HepG2 (cell line): ENCODE measurements around the gene PFDN1. TPM values are rescaled to one million over a fixed set of nuclear protein-coding genes. Genes with fewer than 3 reads are reported as not detected.
A peak's percentile ranks its signal among the peaks of the same experiment; 100 is the strongest.

Experiments used
- AGO2 ChIP-seq: fragments of 200-400 bp; formaldehyde crosslinking; optimal IDR thresholded peaks from 2 replicates; pipeline ENCODE3; 2017; ENCODE audit warnings: mild to moderate bottlenecking, low read depth, low read length, moderate library complexity
- BCL6 ChIP-seq: IDR thresholded peaks from 2 replicates; pipeline ENCODE4 v1.6.1; 2016; ENCODE audit warnings: missing genetic modification reagents, missing compliant biosample characterization
- CBX2 ChIP-seq, 2 experiments: fragments of 200-600 bp in 1 of 2; sonication (generic); formaldehyde crosslinking in 1 of 2; IDR thresholded peaks; 2 replicates each; pipeline versions ENCODE4 v1.7.0 to v1.8.1; 2018 to 2022; ENCODE audit warnings: low read depth in 2 of 2, low read length in 1 of 2, mild to moderate bottlenecking in 1 of 2, missing genetic modification reagents in 1 of 2
- CENPT ChIP-seq: sonication (generic); formaldehyde crosslinking; IDR thresholded peaks from 2 replicates; pipeline ENCODE4 v1.8.0; 2022; ENCODE audit warnings: low read depth, mild to moderate bottlenecking, moderate library complexity, missing genetic modification reagents
- ELK4 ChIP-seq: sonication (generic); formaldehyde crosslinking; IDR thresholded peaks from 2 replicates; pipeline ENCODE4 v1.9.0; 2021; ENCODE audit warnings: missing genetic modification reagents, borderline replicate concordance
- ERF ChIP-seq: IDR thresholded peaks from 2 replicates; pipeline ENCODE4 v1.6.1; 2018; ENCODE audit warnings: missing biosample characterization, missing genetic modification reagents
- HNF4G ChIP-seq, 2 experiments: sonication (generic) in 1 of 2; formaldehyde crosslinking in 1 of 2; IDR thresholded peaks; 2 replicates each; pipeline versions ENCODE4 v1.4.0 to v1.6.1; 2011 to 2020; ENCODE audit warnings: borderline replicate concordance in 2 of 2, low read depth in 2 of 2, mild to moderate bottlenecking in 2 of 2, low read length in 1 of 2, missing genetic modification reagents in 1 of 2, moderate library complexity in 1 of 2
- NR1H2 ChIP-seq: sonication (generic); formaldehyde crosslinking; IDR thresholded peaks from 2 replicates; pipeline ENCODE4 v1.8.1; 2022; ENCODE audit warnings: low read depth, missing genetic modification reagents, borderline replicate concordance
- REL ChIP-seq: sonication (generic); formaldehyde crosslinking; conservative IDR thresholded peaks from 2 replicates; pipeline ENCODE4 v1.8.0; 2022; ENCODE audit warnings: mild to moderate bottlenecking, missing genetic modification reagents, moderate library complexity
- SMAD9 ChIP-seq: sonication (generic); formaldehyde crosslinking; IDR thresholded peaks from 2 replicates; pipeline ENCODE4 v1.5.1; 2020; ENCODE audit warnings: mild to moderate bottlenecking, missing genetic modification reagents
- SNAPC2 ChIP-seq: sonication (generic); formaldehyde crosslinking; IDR thresholded peaks from 2 replicates; pipeline ENCODE4 v1.8.1; 2022; ENCODE audit warnings: mild to moderate bottlenecking, missing genetic modification reagents
- SRSF4 ChIP-seq: fragments of 200-400 bp; formaldehyde crosslinking; IDR thresholded peaks from one replicate; pipeline ENCODE4 v1.6.1; 2018; ENCODE audit warnings: mild to moderate bottlenecking, low read depth, low read length, moderate library complexity; ENCODE audit not compliant: poor library complexity, severe bottlenecking
- TOPORS ChIP-seq: sonication (generic); formaldehyde crosslinking; IDR thresholded peaks from 2 replicates; pipeline ENCODE4 v1.8.0; 2023; ENCODE audit warnings: mild to moderate bottlenecking, missing genetic modification reagents
- ZFP36L1 ChIP-seq: sonication (generic); formaldehyde crosslinking; IDR thresholded peaks from 2 replicates; pipeline ENCODE4 v1.8.0; 2022; ENCODE audit warnings: mild to moderate bottlenecking, missing genetic modification reagents, moderate library complexity
- ZNF282 ChIP-seq: fragments of 450-650 bp; IDR thresholded peaks from 2 replicates; pipeline ENCODE4 v1.6.1; 2018; ENCODE audit not compliant: partially characterized antibody
- ZNF296 ChIP-seq: sonication (generic); formaldehyde crosslinking; conservative IDR thresholded peaks from 2 replicates; pipeline ENCODE4 v1.5.0; 2020; ENCODE audit warnings: mild to moderate bottlenecking, missing genetic modification reagents
- ZNF441 ChIP-seq: sonication (generic); formaldehyde crosslinking; IDR thresholded peaks from 2 replicates; pipeline ENCODE4 v1.7.0; 2021; ENCODE audit warnings: missing genetic modification reagents, borderline replicate concordance
- ZNF556 ChIP-seq: sonication (generic); formaldehyde crosslinking; IDR thresholded peaks from 2 replicates; pipeline ENCODE4 v1.4.0; 2020; ENCODE audit warnings: mild to moderate bottlenecking, missing genetic modification reagents, borderline replicate concordance
- ZNF557 ChIP-seq: sonication (generic); formaldehyde crosslinking; IDR thresholded peaks from 2 replicates; pipeline ENCODE4 v1.4.0; 2020; ENCODE audit warnings: missing genetic modification reagents
- ZNF598 ChIP-seq: sonication (generic); formaldehyde crosslinking; IDR thresholded peaks from 2 replicates; pipeline ENCODE4 v1.5.1; 2020; ENCODE audit warnings: mild to moderate bottlenecking, missing genetic modification reagents, borderline replicate concordance
- polyA plus RNA-seq, 8 experiments: library from polyadenylated mRNA; depleted of rRNA in 3 of 8; stranded (reverse) in 7 of 8; unstranded in 1 of 8; fragments of >200 nt; fragmentation: Illumina TruSeq in 4 of 8; extraction: Trizol in 4 of 8; gene quantifications; 2 replicates each; pipeline versions ENCODE4 v1.2.1 to v1.2.3, GENCODE V29; 2011 to 2016; ENCODE audit warnings: low read depth in 4 of 8, missing spikeins in 1 of 8, mixed read lengths in 1 of 8; ENCODE audit not compliant: insufficient read depth in 1 of 8
- total RNA-seq, 5 experiments: library from RNA; depleted of rRNA; stranded (reverse); fragments of >200 nt; fragmentation: Illumina TruSeq; extraction: Trizol; gene quantifications; 2 replicates each; pipeline ENCODE4 v1.2.3, GENCODE V29; 2016; ENCODE audit warnings: low read depth in 1 of 5
- TF ChIP-seq, protein P1 (sequence below): fragments of 450-650 bp; IDR thresholded peaks from 2 replicates; pipeline ENCODE4 v1.6.1; 2017; ENCODE audit warnings: mild to moderate bottlenecking

PFDN1 gene
- total and polyA plus RNA-seq, 2 of the 13 experiments (the other 11 are each of a cell fraction or from before 2014, with no cell fraction given), result 67.2 to 70.8 TPM

DNA sequence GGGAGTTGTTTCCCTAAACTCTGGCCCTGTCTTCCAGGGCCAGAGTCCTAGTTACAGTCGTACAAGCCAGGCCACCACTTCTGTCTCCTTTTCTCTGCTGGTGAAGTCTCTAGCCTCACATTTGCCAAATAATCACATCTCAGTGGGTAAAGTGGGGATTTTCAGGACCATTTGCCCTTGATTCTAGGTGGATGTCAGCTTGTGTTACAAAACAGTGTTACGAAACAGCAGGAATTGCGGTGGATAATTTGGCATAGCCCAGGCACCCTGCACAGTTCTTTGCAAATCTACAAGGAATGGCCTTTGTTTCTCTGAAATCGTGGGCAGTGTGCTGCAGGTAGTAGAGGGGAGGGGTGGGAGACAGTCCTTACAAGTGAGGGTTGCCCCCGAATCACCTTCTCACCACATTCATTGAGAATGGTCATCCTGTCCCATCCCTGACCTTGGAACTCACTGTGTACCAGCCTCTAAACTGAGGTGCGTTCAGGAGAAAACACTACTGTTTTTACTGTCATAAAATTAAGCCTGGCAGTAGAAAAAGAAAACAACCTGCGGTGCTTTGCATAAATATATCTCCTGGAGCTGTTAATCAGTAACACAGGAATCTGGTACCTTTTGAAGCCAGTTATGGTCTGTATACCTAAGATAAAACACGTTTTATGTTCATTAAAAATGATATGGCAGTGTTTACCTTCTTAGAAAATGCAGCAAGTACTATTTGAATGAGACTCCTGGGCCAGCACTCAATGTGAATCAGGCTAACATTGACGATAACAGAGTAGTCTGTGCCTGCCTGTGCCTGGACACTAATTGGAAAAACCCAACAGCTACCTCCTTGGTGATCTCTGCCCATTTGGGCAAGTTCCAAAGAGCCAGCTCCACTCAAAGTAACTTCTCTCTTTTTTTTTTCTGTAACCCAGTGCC lies 83.6 kb downstream of the PFDN1 start (continued):
- TF ChIP-seq ELK4 (CRISPR knock-in tag), result no peak
- no peak for TF ChIP-seq CBX2 (IDR thresholded peaks at IDR 0.05; ENCODE audit: low read depth, low read length)
- no peak for TF ChIP-seq CBX2 (CRISPR knock-in tag; IDR thresholded peaks at IDR 0.05; ENCODE audit: low read depth)
- TF ChIP-seq ZNF556 (CRISPR knock-in tag), result no peak
- TF ChIP-seq CENPT (CRISPR knock-in tag), result no peak
- TF ChIP-seq HNF4G (IDR thresholded peaks at IDR 0.05; ENCODE audit: borderline replicate concordance, low read depth, low read length), result no peak
- no peak for TF ChIP-seq HNF4G (CRISPR knock-in tag; IDR thresholded peaks at IDR 0.05; ENCODE audit: borderline replicate concordance, low read depth)
- TF ChIP-seq ZNF282, result no peak
- no peak for TF ChIP-seq REL (CRISPR knock-in tag)
- TF ChIP-seq ZNF441, result no peak
- no peak for TF ChIP-seq TOPORS (CRISPR knock-in tag)
- TF ChIP-seq NR1H2 (CRISPR knock-in tag), result no peak
- no peak for TF ChIP-seq SNAPC2 (CRISPR knock-in tag)
- TF ChIP-seq, protein P1, sequence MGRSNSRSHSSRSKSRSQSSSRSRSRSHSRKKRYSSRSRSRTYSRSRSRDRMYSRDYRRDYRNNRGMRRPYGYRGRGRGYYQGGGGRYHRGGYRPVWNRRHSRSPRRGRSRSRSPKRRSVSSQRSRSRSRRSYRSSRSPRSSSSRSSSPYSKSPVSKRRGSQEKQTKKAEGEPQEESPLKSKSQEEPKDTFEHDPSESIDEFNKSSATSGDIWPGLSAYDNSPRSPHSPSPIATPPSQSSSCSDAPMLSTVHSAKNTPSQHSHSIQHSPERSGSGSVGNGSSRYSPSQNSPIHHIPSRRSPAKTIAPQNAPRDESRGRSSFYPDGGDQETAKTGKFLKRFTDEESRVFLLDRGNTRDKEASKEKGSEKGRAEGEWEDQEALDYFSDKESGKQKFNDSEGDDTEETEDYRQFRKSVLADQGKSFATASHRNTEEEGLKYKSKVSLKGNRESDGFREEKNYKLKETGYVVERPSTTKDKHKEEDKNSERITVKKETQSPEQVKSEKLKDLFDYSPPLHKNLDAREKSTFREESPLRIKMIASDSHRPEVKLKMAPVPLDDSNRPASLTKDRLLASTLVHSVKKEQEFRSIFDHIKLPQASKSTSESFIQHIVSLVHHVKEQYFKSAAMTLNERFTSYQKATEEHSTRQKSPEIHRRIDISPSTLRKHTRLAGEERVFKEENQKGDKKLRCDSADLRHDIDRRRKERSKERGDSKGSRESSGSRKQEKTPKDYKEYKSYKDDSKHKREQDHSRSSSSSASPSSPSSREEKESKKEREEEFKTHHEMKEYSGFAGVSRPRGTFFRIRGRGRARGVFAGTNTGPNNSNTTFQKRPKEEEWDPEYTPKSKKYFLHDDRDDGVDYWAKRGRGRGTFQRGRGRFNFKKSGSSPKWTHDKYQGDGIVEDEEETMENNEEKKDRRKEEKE, result no peak
- no peak for TF ChIP-seq SRSF4
- TF ChIP-seq ZNF557 (CRISPR knock-in tag), result no peak
- no peak for TF ChIP-seq ZNF598 (CRISPR knock-in tag)
- TF ChIP-seq ERF, result 0 out of 2 replicates have a peak, but pooled peaks have one; percentile 53
- TF ChIP-seq BCL6 (CRISPR knock-in tag), result peak; percentile 32; the same call in 1 of the 2 replicates
- no peak for TF ChIP-seq SMAD9 (CRISPR knock-in tag)
- no peak for TF ChIP-seq ZFP36L1 (CRISPR knock-in tag)
- no peak for TF ChIP-seq ZNF296 (CRISPR knock-in tag)
- no peak for TF ChIP-seq AGO2
